K562 (cell line): ENCODE data around the gene GPAT3. TPM values are rescaled to one million over a fixed set of nuclear protein-coding genes. Genes with fewer than 3 reads are reported as not detected.

Source experiments
- BDP1 ChIP-seq: IDR thresholded peaks from 3 replicates; pipeline ENCODE4 v1.6.1; 2011; ENCODE audit not compliant: insufficient read length, insufficient read depth
- L3MBTL2 ChIP-seq: fragments of 450-650 bp; IDR thresholded peaks from 2 replicates; pipeline ENCODE4 v1.6.1; 2016; ENCODE audit warnings: mild to moderate bottlenecking, moderate library complexity
- MCM2 ChIP-seq: fragments of 450-650 bp; IDR thresholded peaks from 2 replicates; pipeline ENCODE4 v1.6.1; 2017; ENCODE audit warnings: low read depth, mild to moderate bottlenecking
- MNT ChIP-seq, 2 experiments: fragments of 450-650 bp; conservative IDR thresholded peaks; 2 replicates each; pipeline ENCODE4 v1.6.1; 2017; ENCODE audit warnings: mild to moderate bottlenecking in 2 of 2, moderate library complexity in 2 of 2
- NBN ChIP-seq: fragments of 450-650 bp; IDR thresholded peaks from 2 replicates; pipeline ENCODE4 v1.6.1; 2016; ENCODE audit warnings: low read depth, mild to moderate bottlenecking
- PHB ChIP-seq: fragments of 250-450 bp; sonication (Bioruptor Pico); IDR thresholded peaks from 2 replicates; pipeline ENCODE4 v1.5.0; 2021
- POLR3A ChIP-seq: IDR thresholded peaks from 2 replicates; pipeline ENCODE4 v1.6.1; 2011; ENCODE audit warnings: borderline replicate concordance, mild to moderate bottlenecking, moderate library complexity; ENCODE audit not compliant: insufficient read length, insufficient read depth; ENCODE audit errors: extremely low read depth
- SIX5 ChIP-seq, 2 experiments: IDR thresholded peaks; 2 replicates each; pipeline ENCODE4 v1.6.1; 2011; ENCODE audit warnings: low read length in 2 of 2, borderline replicate concordance in 1 of 2, low read depth in 1 of 2, mild to moderate bottlenecking in 1 of 2, moderate library complexity in 1 of 2; ENCODE audit not compliant: insufficient read depth in 1 of 2
- TAF1 ChIP-seq: IDR thresholded peaks from 2 replicates; pipeline ENCODE4 v1.6.1; 2011; ENCODE audit warnings: mild to moderate bottlenecking, low read length, moderate library complexity; ENCODE audit not compliant: insufficient read depth, control insufficient read depth, severe bottlenecking; ENCODE audit errors: extremely low read depth
- TEAD1 ChIP-seq, 2 experiments: fragments of 450-650 bp in 1 of 2; sonication (generic) in 1 of 2; formaldehyde crosslinking; IDR thresholded peaks; 2 replicates each; pipeline versions ENCODE4 v1.4.0 to v1.8.0; 2020 to 2022; ENCODE audit warnings: mild to moderate bottlenecking in 2 of 2, missing genetic modification reagents in 1 of 2
- ZBTB11 ChIP-seq, 3 experiments: fragments of 200-800 bp in 1 of 3; fragments of 250-450 bp in 1 of 3; fragments of 450-650 bp in 1 of 3; sonication (Bioruptor Pico) in 1 of 3; sonication (Bioruptor generic) in 1 of 3; formaldehyde crosslinking in 1 of 3; IDR thresholded peaks; 2 replicates each; pipeline versions ENCODE4 v1.6.1 to v1.8.0; 2016 to 2022; ENCODE audit warnings: mild to moderate bottlenecking in 2 of 3, missing genetic modification characterization in 2 of 3, missing compliant biosample characterization in 1 of 3, moderate library complexity in 1 of 3
- ZHX1 ChIP-seq: fragments of 150-350 bp; conservative IDR thresholded peaks from 2 replicates; pipeline ENCODE4 v1.6.1; 2014; ENCODE audit warnings: low read length
- polyA plus RNA-seq, 8 experiments: library from polyadenylated mRNA; depleted of rRNA in 4 of 8; stranded (reverse) in 5 of 8; unstranded in 3 of 8; fragments of >200 nt; fragmentation: Nextera tagmentation in 2 of 8; fragmentation: Illumina TruSeq in 1 of 8; extraction: Ambion mirVana in 2 of 8; extraction: Trizol in 1 of 8; gene quantifications; 2 replicates each; pipeline versions ENCODE4 v1.2.1 to v1.2.3, GENCODE V29; 2011 to 2014; ENCODE audit warnings: inconsistent platforms in 1 of 8, missing spikeins in 1 of 8
- total RNA-seq, 7 experiments: library from RNA; depleted of rRNA in 6 of 7; stranded (reverse); fragments of >200 nt in 6 of 7; fragmentation: Illumina TruSeq in 2 of 7; extraction: Trizol in 2 of 7; gene quantifications; 2 replicates each; pipeline versions ENCODE4 v1.2.1 to v1.2.3, GENCODE V29; 2011 to 2021; ENCODE audit warnings: low replicate concordance in 1 of 7

The GPAT3 gene
- total and polyA plus RNA-seq, 9 of the 15 experiments (the other 6 are each of a cell fraction or from before 2014, with no cell fraction given): 4.1 to 16.1 (median 13.1) TPM

- no peak for TF ChIP-seq ZBTB11 (CRISPR knock-in tag; IDR thresholded peaks at IDR 0.05)
- no peak for TF ChIP-seq NBN
- no peak for TF ChIP-seq TAF1
- 0 out of 4 replicates have a peak, but pooled peaks of 1 of the 2 experiments have one; percentile 15 for TF ChIP-seq MNT (conservative IDR thresholded peaks at IDR 0.05)
- TF ChIP-seq PHB (CRISPR knock-in tag): no peak
- no peak for TF ChIP-seq POLR3A
- peak; percentile 67 to 68; a peak in 3 of 4 replicates for TF ChIP-seq SIX5 (IDR thresholded peaks at IDR 0.05; ENCODE audit: borderline replicate concordance in 1 of 2, insufficient read depth in 1 of 2, low read depth in 1 of 2, low read length in 2 of 2)
- TF ChIP-seq TEAD1 (CRISPR knock-in tag; IDR thresholded peaks at IDR 0.05): 0 out of 4 replicates have a peak, but pooled peaks of 1 of the 2 experiments have one; percentile 29
- no peak for TF ChIP-seq L3MBTL2
- no peak for TF ChIP-seq ZHX1
- no peak for TF ChIP-seq MCM2
- TF ChIP-seq BDP1: no peak
These were observed 63.3 kb downstream of the GPAT3 start (continued) for GRCh38 chr4:83599183-83599582.
